UCSD-AML1 (cell line): ENCODE results near the gene TANC1.
A peak's percentile ranks its signal among the peaks of the same experiment; 100 is the strongest.

ENCODE experiments used
- DNase-seq: peaks from one replicate; lab custom pipeline; 2025; ENCODE audit not compliant: unreplicated experiment; lab: John Stamatoyannopoulos, UW

Gene TANC1

DNA sequence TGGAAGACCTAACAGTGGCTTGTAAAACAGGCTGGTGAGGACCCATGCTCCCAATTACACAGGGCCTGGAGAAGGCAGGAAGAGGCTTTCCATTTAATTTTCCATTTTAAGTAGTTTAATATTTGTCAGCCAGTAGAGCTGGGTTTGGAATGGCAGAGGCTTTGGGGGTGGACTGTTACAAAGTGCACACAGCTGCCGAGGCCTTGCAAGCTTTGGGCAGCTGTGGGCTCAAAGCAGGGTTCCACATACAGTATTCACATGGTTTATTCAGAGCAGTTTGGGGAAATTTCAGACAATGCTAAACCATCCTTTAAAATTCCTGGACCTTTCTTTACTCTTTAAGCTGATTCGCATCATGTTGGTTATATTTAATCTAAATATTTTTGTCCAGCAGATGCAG, 185.5 kb downstream of the TANC1 start:
- DNase-seq, result no peak

DNA sequence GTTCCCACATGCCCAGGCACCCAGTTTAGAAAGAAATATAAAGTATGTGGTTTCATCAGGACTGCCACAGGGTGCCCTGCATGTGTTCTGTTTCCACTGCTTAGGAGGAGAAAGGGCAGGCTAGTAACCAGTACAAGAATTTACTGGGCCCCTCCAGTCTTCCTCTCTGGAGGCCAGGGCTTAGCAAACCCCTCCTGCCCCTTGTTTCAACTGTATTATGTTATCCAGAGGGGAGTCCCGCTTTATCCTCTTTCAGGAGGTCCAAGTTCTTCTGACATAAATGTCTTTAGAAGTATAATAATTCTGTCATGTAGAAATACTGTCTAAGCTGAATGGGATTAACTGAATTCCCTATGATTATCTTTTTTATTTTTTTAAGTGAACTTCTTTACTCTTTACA, 185.9 kb downstream of the TANC1 start:
- DNase-seq, result no peak

DNA sequence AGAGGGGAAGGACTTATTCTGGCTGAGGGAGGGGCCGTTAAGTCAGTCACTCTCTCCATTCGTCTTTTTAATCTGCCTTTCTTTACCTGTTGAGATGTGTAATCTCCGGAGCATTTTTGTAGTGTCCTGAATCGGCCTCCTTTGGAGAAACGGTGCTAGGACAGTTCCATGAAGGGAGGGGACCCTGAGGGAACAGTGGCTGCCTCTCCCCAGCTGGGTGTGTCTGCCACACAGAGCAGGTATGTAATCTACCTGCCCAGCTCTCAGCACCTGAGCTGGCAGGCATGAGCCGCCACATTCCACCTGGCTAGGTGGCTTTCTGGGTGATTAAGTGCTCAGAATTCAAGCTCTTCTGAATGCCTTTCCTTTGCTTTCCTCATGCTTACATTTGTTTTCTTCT, 186.9 kb downstream of the TANC1 start:
- no peak for DNase-seq

GRCh38 chr2:159155791-159156190, 187.4 kb downstream of the TANC1 start:
- no peak for DNase-seq

DNA sequence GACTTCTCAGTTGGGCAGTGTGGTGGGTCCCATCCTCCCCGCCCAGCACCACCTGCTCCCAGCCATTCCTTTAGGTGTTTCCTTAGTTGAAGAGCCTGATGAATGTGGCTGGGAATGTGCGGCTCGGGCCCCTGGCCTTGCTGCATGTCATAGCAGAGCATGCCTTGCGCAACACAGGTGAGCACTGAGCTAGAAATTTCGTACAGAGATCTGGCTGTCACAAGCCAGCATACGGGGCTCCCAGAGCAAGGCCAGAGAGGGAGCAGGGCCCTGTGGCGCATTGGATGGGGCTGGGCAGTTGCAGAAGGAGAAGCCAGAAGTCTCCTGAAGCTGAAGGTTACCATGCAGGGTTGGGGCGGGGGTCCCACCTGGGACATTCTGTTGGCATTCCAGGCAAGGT, 188.4 kb downstream of the TANC1 start:
- no peak for DNase-seq

DNA sequence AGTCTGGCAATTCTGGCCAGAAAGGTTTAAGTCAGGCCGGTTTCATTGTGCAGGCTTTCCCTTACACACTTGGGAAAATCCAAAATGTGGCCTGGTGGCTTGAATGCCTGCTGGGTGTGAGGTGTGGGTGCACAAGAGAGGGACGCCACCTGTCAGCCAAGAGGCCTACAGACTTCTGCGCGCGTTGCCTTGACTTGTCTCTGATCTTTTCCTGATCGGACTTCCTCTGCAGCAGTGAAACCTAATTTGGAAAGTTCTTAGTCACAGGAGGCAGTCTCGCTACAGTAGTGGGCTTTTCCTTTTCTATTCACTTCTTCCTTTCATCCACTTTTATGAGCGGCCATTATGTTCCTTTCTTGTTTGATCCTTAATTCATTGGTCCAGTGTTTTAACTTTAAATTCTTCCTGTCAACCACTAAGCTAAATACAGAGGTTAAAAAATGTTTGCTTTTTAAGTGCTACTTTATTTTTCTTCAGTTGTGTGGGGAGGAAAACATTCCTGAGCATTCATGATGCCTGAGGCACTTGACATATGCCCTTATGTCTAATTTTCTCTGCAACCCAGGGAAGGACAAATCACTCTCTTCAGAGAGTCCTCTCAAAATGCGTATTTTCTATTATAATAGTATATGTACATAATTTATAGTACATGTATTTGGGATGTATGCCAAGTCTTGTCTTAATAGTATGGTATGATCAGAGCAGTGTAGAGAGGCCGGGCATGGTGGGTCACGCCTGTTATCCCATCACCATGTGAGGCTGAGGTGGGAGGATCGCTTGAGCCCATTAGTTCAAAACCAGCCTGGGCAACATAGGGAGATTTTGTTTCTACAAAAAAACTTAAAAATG, 189.1 kb downstream of the TANC1 start:
- peak; percentile 53 for DNase-seq

DNA sequence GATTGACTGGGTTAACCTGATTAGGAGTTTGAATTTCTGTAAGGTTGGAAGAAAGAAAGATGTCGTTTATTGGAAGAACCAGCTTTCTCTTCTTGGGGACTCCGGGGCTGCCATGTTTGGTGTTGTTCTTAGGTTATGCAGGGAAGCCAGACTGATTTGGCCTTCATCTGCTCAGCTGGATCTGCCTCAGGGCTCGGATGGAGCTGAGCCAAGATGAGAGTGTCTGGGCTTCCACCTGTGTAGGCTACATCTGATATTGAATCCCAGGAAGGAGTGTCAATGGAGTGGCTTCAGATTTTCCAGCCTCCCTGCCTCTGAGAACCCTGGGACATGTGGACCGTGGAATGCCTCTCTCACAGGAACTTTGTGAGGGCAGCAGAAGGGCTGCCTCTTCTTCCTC, 192.0 kb downstream of the TANC1 start:
- DNase-seq, result no peak

GRCh38 chr2:159160954-159161353, 192.5 kb downstream of the TANC1 start:
- DNase-seq, result peak; percentile 46

DNA sequence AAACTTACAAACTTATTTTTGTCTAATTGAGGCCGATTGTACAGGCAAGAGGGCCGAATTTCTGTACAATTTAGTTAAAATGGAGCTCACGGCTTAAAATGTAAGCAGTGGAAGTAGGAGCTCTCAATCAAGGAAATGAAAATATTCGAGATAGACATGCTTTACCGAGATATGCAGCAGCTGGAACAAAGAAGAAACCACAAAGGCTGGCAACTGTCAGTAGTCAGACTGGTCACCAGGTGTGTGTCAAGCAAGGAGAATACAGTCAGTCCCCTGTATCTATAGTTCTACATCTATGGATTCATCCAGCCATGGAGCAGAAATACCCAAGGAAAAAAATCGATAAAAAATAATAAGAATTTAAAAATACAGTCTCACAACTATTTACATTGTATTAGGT, 195.5 kb downstream of the TANC1 start:
- DNase-seq, result no peak

- no peak for DNase-seq
These were observed 196.0 kb downstream of the TANC1 start for GRCh38 chr2:159164457-159164911.

DNA sequence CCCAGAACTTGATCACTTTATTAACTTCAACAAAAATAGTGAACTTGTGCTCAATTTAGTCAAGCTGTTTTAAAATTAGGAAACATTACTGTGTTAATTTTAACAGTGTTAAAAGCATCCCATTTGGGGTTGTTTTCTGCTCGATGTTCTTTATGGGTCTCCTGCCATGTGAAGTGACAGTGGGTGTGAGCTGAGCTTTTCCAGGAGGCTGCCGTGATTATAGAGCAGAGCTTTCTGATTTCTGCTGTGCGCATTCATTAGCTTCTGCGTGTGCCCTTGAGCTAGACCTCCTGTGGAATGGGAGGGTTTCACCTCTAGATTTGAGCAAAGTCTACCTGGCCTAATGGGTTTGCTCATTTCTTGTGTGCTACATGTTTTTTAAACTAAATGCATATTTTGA, 196.6 kb downstream of the TANC1 start:
- DNase-seq, result no peak

DNA sequence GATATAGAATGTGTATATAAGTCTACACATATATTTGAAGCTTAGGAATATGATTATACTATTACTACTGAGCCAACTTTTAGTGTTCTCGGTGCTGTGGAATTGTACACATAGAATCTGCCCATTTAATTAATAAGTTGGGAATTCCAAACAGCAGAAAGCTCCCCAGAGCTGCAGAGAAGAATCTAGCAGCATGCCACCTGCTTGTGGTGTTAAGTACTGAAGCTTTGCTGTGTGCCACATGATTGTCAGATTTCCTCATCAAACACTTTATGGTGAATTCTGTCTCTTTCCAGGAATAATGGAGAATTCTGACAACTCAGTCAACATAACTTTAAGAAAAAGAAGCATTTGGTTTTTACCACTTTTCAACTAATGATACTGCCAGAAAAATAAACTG, 200.3 kb downstream of the TANC1 start:
- DNase-seq, result no peak

GRCh38 chr2:159169187-159169586, 200.7 kb downstream of the TANC1 start:
- DNase-seq, result no peak

GRCh38 chr2:159172403-159172802, 204.0 kb downstream of the TANC1 start:
- no peak for DNase-seq

GRCh38 chr2:159174759-159175158, 206.3 kb downstream of the TANC1 start:
- DNase-seq, result no peak

DNA sequence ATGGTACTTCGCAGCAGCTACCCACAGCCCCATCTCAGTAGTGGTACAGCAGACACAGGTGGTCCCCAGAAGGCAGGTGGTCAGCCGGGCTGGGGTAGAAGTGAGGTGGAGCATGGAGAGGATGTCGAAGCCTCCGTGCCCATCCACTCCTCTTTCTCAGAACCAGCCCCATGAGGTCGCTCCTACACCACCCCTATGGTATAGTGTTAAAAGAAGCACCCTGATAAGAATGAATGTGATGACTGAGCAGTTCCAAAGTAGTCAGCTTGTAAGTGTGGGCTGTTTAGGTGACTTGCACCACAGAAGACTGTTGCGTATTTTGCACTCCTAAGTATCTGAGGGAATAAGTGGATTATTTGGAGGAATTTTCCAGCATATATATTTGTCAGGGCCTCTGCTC, 206.7 kb downstream of the TANC1 start:
- DNase-seq, result no peak

DNA sequence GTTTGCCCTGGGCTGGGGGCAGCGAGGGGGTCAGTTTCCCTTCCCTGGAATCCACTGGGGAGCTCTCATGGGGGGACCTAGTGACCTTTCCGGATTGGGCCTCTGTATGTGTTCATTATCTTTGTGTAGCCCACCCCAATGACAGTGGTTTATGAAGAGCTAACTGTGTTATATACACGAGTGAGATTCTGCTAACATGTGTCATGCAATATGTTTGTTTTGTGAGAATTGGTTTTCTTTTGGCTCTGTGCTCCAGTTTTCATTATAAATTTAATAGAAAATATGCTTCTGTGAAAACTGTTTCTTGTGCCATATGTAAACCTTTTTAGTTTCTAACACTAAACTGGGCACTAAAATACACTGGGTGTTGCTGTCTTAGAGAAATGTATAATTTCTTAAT, 207.5 kb downstream of the TANC1 start:
- DNase-seq, result no peak

DNA sequence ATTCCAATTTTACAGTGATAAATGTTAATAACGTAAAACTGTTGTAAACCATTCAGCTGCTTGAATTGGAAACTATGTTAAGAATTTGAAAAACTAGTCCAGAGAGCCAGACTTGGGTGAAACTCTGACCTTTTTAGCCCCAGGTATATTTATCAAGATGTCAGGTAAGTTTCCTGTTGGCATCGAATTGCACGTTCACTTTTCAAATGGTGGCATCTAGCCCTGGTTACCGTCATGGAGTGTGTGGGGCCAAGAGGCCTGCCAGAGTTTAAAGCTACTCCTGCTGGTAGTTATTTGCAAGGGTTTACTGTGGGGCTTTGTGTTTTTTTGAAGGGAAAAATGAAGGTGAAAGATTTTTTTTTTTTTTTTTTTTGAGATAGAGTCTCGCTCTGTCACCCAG, 208.1 kb downstream of the TANC1 start:
- no peak for DNase-seq

DNA sequence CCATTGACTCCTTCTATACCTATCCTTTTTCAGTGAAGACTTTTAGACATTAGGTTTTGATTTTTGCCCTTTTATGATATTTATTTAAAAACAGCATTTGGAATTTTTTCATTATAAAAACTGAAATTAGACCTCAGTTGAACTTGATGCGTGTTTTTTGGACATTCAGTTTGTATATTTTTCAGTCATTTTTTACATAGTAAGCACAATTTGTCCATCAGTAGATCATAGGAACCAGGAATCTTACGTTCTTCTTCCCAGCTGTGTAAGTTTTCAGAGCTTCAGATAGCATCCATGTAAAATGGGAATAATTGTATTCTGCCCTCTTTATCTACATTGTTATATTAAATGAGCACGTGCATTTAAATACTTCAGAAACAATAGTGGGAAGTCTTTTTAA, 208.9 kb downstream of the TANC1 start:
- no peak for DNase-seq

DNA sequence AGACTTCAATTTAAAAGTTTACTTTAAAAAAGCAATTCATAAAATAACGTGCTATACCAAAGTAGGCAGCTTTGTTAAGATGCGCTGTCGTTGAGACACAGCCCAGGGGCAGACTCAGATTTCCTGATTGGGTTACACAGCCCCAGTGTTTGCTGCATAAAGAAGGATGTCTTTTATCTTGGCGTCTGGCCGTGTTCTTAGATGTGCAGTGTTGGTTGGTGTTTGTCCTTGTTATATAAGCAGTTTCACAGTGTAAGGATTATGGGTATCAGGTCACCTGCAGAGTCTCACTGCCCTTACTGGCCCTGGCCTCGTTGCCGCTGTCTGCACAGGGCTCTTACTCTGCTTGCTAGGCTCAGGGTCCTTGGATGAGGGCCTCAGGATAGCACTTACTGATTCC, 209.5 kb downstream of the TANC1 start:
- no peak for DNase-seq

GRCh38 chr2:159179096-159179495, 210.7 kb downstream of the TANC1 start:
- no peak for DNase-seq

DNA sequence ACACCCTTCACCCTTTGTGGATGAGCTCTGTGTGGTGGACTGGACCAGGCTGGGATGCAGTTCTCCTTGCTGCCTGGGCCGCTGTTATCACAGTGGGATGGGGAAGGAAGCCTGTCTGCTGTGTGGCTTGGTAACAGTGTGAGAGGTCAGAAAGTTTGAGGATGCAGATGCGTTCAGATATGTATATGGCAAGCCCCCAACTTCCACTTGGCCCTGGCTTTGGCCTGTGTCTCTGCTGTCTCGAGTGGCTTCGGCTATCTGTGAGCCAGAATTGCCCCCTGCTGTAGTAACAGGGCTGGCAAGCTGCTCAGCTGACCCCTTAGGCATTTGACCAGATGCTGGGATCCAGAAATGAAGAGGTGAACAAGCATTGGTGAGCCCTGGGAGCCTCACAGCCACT, 211.3 kb downstream of the TANC1 start:
- DNase-seq, result no peak

- no peak for DNase-seq
These were observed 214.9 kb downstream of the TANC1 start for GRCh38 chr2:159183346-159183745.
